HEK293 (cell line): ENCODE data around the gene DES.

Source experiments
- CTCF ChIA-PET: fragments of 350-600 bp; formaldehyde crosslinking; extraction: SDS; loops from one replicate; lab custom pipeline; 2021; ENCODE audit warnings: antibody characterized with exemption; lab: Yijun Ruan, JAX
- POLR2A ChIA-PET: fragments of 300-600 bp; formaldehyde crosslinking; extraction: SDS; loops from one replicate; lab custom pipeline; 2020; ENCODE audit warnings: antibody characterized with exemption, inconsistent platforms; lab: Yijun Ruan, JAX
- H3K27ac ChIP-seq: fragments of 200-500 bp; sonication (Bioruptor generic); 2 replicates; pipeline ENCODE4 v1.5.1; 2014; ENCODE audit warnings: low read depth, low read length, control low read depth, inconsistent platforms; ENCODE audit errors: extremely low read depth
- H3K36me3 ChIP-seq, 2 experiments: fragments of 200-500 bp in 1 of 2; sonication (Bioruptor generic) in 1 of 2; 1 replicate in 1 of 2; 2 replicates in 1 of 2; pipeline ENCODE4 v1.5.1; 2014 to 2017; ENCODE audit warnings: inconsistent platforms in 2 of 2, low read length in 2 of 2; ENCODE audit not compliant: control insufficient read depth in 2 of 2, insufficient read depth in 1 of 2
- H3K4me1 ChIP-seq: fragments of 200-500 bp; sonication (Bioruptor generic); 2 replicates; pipeline ENCODE4 v1.5.1; 2014; ENCODE audit warnings: mild to moderate bottlenecking, low read length, inconsistent platforms; ENCODE audit not compliant: control insufficient read depth, insufficient read depth
- H3K4me3 ChIP-seq: 2 replicates; pipeline ENCODE4 v1.5.1; 2011; ENCODE audit warnings: low read depth, mild to moderate bottlenecking, control low read depth, low read length, moderate library complexity
- H3K9me3 ChIP-seq: fragments of 200-500 bp; sonication (Bioruptor generic); 2 replicates; pipeline ENCODE4 v1.5.1; 2014; ENCODE audit warnings: low read depth, low read length, inconsistent platforms; ENCODE audit not compliant: control insufficient read depth, insufficient read depth
- EGR2 ChIP-seq: fragments of 450-650 bp; formaldehyde crosslinking; IDR thresholded peaks from 2 replicates; pipeline ENCODE4 v1.5.1; 2016; ENCODE audit warnings: low read depth, missing biosample characterization, missing genetic modification characterization
- GLIS2 ChIP-seq: fragments of 450-650 bp; formaldehyde crosslinking; IDR thresholded peaks from 2 replicates; pipeline ENCODE4 v1.5.1; 2016; ENCODE audit warnings: missing biosample characterization, missing genetic modification characterization
- KLF1 ChIP-seq: fragments of 450-650 bp; formaldehyde crosslinking; IDR thresholded peaks from 2 replicates; pipeline ENCODE4 v1.5.1; 2016; ENCODE audit warnings: missing biosample characterization, missing genetic modification characterization
- KLF10 ChIP-seq: fragments of 450-650 bp; IDR thresholded peaks from 2 replicates; pipeline ENCODE4 v1.5.1; 2018; ENCODE audit warnings: missing biosample characterization, mild to moderate bottlenecking, missing genetic modification characterization
- SP2 ChIP-seq: fragments of 450-650 bp; formaldehyde crosslinking; IDR thresholded peaks from 2 replicates; pipeline ENCODE4 v1.5.1; 2016; ENCODE audit warnings: missing biosample characterization, missing genetic modification characterization
- SP3 ChIP-seq: fragments of 450-650 bp; formaldehyde crosslinking; IDR thresholded peaks from 2 replicates; pipeline ENCODE4 v1.5.1; 2016; ENCODE audit warnings: missing biosample characterization, missing genetic modification characterization
- TRIM28 ChIP-seq: IDR thresholded peaks from 2 replicates; pipeline ENCODE4 v1.6.1; 2011; ENCODE audit warnings: low read length, control low read depth, borderline replicate concordance
- ZBTB20 ChIP-seq: fragments of 450-650 bp; formaldehyde crosslinking; IDR thresholded peaks from 2 replicates; pipeline ENCODE4 v1.5.1; 2016; ENCODE audit warnings: missing biosample characterization, missing genetic modification characterization
- ZBTB48 ChIP-seq: fragments of 450-650 bp; formaldehyde crosslinking; IDR thresholded peaks from 2 replicates; pipeline ENCODE4 v1.5.1; 2016; ENCODE audit warnings: missing biosample characterization, missing genetic modification characterization
- ZBTB8A ChIP-seq: fragments of 450-650 bp; formaldehyde crosslinking; IDR thresholded peaks from 2 replicates; pipeline ENCODE4 v1.5.1; 2016; ENCODE audit warnings: missing biosample characterization, missing genetic modification characterization
- ZFHX2 ChIP-seq: fragments of 450-650 bp; formaldehyde crosslinking; conservative IDR thresholded peaks from 2 replicates; pipeline ENCODE4 v1.5.1; 2016; ENCODE audit warnings: missing biosample characterization, missing genetic modification characterization
- ZFP37 ChIP-seq: fragments of 450-650 bp; formaldehyde crosslinking; IDR thresholded peaks from 2 replicates; pipeline ENCODE4 v1.5.1; 2016; ENCODE audit warnings: missing biosample characterization, missing genetic modification characterization
- ZFP69B ChIP-seq: fragments of 450-650 bp; formaldehyde crosslinking; IDR thresholded peaks from 2 replicates; pipeline ENCODE4 v1.5.1; 2016; ENCODE audit warnings: missing biosample characterization, missing genetic modification characterization
- ZNF155 ChIP-seq: fragments of 450-650 bp; formaldehyde crosslinking; IDR thresholded peaks from 2 replicates; pipeline ENCODE4 v1.5.1; 2016; ENCODE audit warnings: missing biosample characterization, missing genetic modification characterization
- ZNF335 ChIP-seq: fragments of 450-650 bp; formaldehyde crosslinking; conservative IDR thresholded peaks from 2 replicates; pipeline ENCODE4 v1.5.1; 2016; ENCODE audit warnings: missing biosample characterization, missing genetic modification characterization
- ZNF366 ChIP-seq: fragments of 450-650 bp; formaldehyde crosslinking; conservative IDR thresholded peaks from 2 replicates; pipeline ENCODE4 v1.5.1; 2016; ENCODE audit warnings: missing biosample characterization, missing genetic modification characterization
- ZNF391 ChIP-seq: fragments of 450-650 bp; formaldehyde crosslinking; IDR thresholded peaks from 2 replicates; pipeline ENCODE4 v1.5.1; 2016; ENCODE audit warnings: low read depth, missing biosample characterization, missing genetic modification characterization, borderline replicate concordance
- ZNF473 ChIP-seq: fragments of 450-650 bp; formaldehyde crosslinking; IDR thresholded peaks from 2 replicates; pipeline ENCODE4 v1.5.1; 2017; ENCODE audit warnings: missing biosample characterization, missing genetic modification characterization
- ZNF549 ChIP-seq: fragments of 450-650 bp; IDR thresholded peaks from 2 replicates; pipeline ENCODE4 v1.5.1; 2018; ENCODE audit warnings: missing biosample characterization, missing genetic modification characterization, mild to moderate bottlenecking, inconsistent platforms, moderate library complexity
- ZNF558 ChIP-seq: fragments of 450-650 bp; formaldehyde crosslinking; IDR thresholded peaks from 2 replicates; pipeline ENCODE4 v1.5.1; 2016; ENCODE audit warnings: missing biosample characterization, missing genetic modification characterization
- ZNF660 ChIP-seq: fragments of 450-650 bp; IDR thresholded peaks from 2 replicates; pipeline ENCODE4 v1.5.1; 2018; ENCODE audit warnings: missing biosample characterization, mild to moderate bottlenecking, missing genetic modification characterization
- ZNF777 ChIP-seq: fragments of 450-650 bp; formaldehyde crosslinking; IDR thresholded peaks from 2 replicates; pipeline ENCODE4 v1.5.1; 2017; ENCODE audit warnings: missing biosample characterization, missing genetic modification characterization, borderline replicate concordance
- TF ChIP-seq, protein P1 (sequence below): fragments of 450-650 bp; IDR thresholded peaks from 2 replicates; pipeline ENCODE4 v1.5.1; 2018; ENCODE audit warnings: missing biosample characterization, missing genetic modification characterization
- TF ChIP-seq, protein P2 (sequence below): fragments of 450-650 bp; formaldehyde crosslinking; IDR thresholded peaks from 2 replicates; pipeline ENCODE4 v1.5.1; 2016; ENCODE audit warnings: missing biosample characterization, missing genetic modification characterization
- TF ChIP-seq, protein P3 (sequence below): fragments of 450-650 bp; formaldehyde crosslinking; optimal IDR thresholded peaks from 2 replicates; pipeline ENCODE3; 2016; ENCODE audit warnings: missing biosample characterization, mild to moderate bottlenecking, missing genetic modification characterization
- TF ChIP-seq, protein P4 (sequence below): fragments of 450-650 bp; formaldehyde crosslinking; IDR thresholded peaks from 2 replicates; pipeline ENCODE4 v1.5.1; 2016; ENCODE audit warnings: missing biosample characterization, missing genetic modification characterization

Gene DES

DNA sequence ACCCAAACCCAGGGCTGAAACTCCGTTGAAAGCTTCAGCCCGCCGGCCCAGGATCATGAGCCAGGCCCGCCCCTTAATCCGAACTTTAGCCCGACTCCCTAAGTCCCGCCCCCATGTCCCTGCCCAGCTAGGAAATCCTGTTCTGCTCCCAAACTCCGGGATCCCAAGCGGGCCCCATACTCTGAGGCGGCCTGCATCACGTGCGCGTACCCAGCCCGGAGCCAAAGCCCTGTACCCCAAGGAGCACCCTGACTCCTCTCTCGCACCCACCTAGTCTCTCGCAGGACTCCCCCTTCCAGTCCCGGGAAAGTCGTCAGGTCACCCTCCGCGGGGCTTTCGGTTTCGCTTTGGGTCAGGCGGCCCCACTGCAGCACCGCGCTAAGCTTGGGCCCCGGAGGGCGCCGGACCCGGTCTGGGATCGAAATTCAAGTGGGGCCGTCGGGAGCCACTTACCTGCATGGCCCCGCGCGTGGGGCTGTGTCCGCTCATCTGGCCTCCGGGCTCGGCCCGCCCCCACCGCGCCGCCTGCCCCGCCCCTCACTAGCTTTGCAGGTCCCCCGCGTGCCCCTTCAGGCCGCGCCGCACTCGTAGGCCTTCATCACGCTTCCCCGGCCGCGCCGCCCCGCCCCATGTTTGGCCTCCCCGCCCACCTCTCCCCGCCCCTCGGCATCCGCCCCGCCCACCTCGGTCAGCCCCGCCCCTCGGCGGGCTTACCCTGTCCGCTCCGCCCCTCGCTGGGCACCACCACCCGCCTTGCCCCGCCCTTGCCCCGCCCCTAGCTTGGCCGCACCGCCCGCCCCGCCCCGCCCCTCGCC is 30.7 kb upstream of the DES start, which contains the start of gene DNPEP (continued):
- TF ChIP-seq TRIM28: no peak
- peak; percentile 88 for TF ChIP-seq ZFP69B (tag by site-specific recombination)
- peak; percentile 59 for TF ChIP-seq SP3 (tag by site-specific recombination)
- TF ChIP-seq, protein P1, sequence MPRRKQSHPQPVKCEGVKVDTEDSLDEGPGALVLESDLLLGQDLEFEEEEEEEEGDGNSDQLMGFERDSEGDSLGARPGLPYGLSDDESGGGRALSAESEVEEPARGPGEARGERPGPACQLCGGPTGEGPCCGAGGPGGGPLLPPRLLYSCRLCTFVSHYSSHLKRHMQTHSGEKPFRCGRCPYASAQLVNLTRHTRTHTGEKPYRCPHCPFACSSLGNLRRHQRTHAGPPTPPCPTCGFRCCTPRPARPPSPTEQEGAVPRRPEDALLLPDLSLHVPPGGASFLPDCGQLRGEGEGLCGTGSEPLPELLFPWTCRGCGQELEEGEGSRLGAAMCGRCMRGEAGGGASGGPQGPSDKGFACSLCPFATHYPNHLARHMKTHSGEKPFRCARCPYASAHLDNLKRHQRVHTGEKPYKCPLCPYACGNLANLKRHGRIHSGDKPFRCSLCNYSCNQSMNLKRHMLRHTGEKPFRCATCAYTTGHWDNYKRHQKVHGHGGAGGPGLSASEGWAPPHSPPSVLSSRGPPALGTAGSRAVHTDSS: no peak
- TF ChIP-seq, protein P2, sequence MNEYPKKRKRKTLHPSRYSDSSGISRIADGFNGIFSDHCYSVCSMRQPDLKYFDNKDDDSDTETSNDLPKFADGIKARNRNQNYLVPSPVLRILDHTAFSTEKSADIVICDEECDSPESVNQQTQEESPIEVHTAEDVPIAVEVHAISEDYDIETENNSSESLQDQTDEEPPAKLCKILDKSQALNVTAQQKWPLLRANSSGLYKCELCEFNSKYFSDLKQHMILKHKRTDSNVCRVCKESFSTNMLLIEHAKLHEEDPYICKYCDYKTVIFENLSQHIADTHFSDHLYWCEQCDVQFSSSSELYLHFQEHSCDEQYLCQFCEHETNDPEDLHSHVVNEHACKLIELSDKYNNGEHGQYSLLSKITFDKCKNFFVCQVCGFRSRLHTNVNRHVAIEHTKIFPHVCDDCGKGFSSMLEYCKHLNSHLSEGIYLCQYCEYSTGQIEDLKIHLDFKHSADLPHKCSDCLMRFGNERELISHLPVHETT (tag by site-specific recombination): no peak
- TF ChIP-seq ZFHX2 (tag by site-specific recombination): peak; percentile 27; the same call in 1 of the 2 replicates
- TF ChIP-seq ZBTB48 (tag by site-specific recombination): peak; percentile 78; the same call in 1 of the 2 replicates
- TF ChIP-seq ZNF155 (tag by site-specific recombination): no peak
- 0 out of 2 replicates have a peak, but pooled peaks have one; percentile 18 for TF ChIP-seq ZNF777
- TF ChIP-seq ZBTB20 (tag by site-specific recombination): peak; percentile 77

DNA sequence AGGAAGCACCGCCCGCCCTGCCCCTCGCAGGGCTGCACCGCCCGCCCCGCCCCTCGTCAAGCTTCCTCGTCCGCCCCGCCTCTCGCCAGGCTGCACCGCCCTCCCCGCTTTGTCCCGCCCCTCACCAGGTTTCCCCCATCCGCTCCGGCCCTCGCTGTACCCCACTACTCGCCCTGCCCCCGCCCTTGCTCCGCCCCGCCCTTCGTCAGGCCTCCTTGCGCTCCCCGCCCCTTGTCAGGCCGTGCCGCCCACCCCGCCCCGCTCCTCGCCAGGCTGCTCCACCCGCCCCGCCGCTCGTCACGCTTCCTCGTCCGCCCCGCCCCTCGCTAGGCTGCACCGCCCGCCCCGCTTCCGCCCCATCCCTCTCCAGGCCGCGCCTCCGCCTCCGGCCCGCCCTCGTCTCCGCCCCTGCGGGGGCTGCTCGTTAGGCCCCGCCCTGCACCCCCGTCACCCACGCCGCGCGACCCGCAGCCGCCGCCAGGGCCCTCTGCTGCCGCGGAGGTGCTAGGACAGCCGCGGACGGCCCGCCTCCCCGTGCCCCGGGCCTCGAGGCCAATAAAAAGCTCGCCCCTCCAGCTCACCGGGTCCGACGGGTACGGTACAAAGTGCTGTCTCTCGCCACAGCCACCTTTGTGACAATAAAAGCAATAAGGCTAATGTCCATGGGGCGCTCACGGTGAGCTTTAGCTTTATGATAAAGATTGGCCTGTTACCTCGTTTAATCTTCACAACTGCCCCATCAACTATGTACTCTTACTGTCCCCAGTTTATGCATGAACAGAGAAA is 29.9 kb upstream of the DES start:
- H3K9me3 ChIP-seq: no peaks in the 10 kb centered on the region
- H3K4me1 ChIP-seq: peaks cover 6% of the 10 kb centered on the region
- TF ChIP-seq ZNF558 (no peak), ZFP37 (tag by site-specific recombination) (no peak), ZFHX2 (tag by site-specific recombination) (peak; percentile 91), SP2 (tag by site-specific recombination) (peak; percentile 29; the same call in 1 of the 2 replicates), SP3 (tag by site-specific recombination) (peak; percentile 26), KLF10 (tag by site-specific recombination) (peak; percentile 81), ZNF549 (tag by site-specific recombination) (no peak), ZNF391 (tag by site-specific recombination) (no peak), KLF1 (tag by site-specific recombination) (peak; percentile 62), ZNF366 (tag by site-specific recombination) (no peak), ZNF335 (tag by site-specific recombination) (peak; percentile 51), ZNF473 (no peak), GLIS2 (tag by site-specific recombination) (0 out of 2 replicates have a peak, but pooled peaks have one; percentile 18), EGR2 (peak; percentile 49; the same call in 1 of the 2 replicates), ZNF660 (tag by site-specific recombination) (peak; percentile 68; the same call in 1 of the 2 replicates), ZBTB8A (tag by site-specific recombination) (peak; percentile 95), TRIM28 (no peak)
- TF ChIP-seq, protein P3, sequence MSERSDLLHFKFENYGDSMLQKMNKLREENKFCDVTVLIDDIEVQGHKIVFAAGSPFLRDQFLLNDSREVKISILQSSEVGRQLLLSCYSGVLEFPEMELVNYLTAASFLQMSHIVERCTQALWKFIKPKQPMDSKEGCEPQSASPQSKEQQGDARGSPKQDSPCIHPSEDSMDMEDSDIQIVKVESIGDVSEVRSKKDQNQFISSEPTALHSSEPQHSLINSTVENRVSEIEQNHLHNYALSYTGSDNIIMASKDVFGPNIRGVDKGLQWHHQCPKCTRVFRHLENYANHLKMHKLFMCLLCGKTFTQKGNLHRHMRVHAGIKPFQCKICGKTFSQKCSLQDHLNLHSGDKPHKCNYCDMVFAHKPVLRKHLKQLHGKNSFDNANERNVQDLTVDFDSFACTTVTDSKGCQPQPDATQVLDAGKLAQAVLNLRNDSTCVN (tag by site-specific recombination): peak; percentile 47
- TF ChIP-seq, protein P4, sequence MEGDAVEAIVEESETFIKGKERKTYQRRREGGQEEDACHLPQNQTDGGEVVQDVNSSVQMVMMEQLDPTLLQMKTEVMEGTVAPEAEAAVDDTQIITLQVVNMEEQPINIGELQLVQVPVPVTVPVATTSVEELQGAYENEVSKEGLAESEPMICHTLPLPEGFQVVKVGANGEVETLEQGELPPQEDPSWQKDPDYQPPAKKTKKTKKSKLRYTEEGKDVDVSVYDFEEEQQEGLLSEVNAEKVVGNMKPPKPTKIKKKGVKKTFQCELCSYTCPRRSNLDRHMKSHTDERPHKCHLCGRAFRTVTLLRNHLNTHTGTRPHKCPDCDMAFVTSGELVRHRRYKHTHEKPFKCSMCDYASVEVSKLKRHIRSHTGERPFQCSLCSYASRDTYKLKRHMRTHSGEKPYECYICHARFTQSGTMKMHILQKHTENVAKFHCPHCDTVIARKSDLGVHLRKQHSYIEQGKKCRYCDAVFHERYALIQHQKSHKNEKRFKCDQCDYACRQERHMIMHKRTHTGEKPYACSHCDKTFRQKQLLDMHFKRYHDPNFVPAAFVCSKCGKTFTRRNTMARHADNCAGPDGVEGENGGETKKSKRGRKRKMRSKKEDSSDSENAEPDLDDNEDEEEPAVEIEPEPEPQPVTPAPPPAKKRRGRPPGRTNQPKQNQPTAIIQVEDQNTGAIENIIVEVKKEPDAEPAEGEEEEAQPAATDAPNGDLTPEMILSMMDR (tag by site-specific recombination): peak; percentile 53
- peak overlapping the region; percentile 37 for H3K4me3 ChIP-seq
- POLR2A ChIA-PET: interaction anchor here (0.6 to 2.1 kb wide), 14 partner anchors 10 to 182 kb away, joined by 3 to 11 read pairs (median 3); partner anchors contain the start of genes GMPPA, TMEM198 and ZFAND2B
- peaks cover 0 to 32% of the 10 kb centered on the region in 2 experiments; a peak in 2 of 3 replicates for H3K36me3 ChIP-seq
- peak overlapping the region; percentile 52; the same call in 1 of the 2 replicates for H3K27ac ChIP-seq
- CTCF ChIA-PET: interaction anchor here (0.6 to 8.8 kb wide), 21 partner anchors 9 to 1143 kb away, joined by 3 to 91 read pairs (median 4); a partner anchor contains a TSS
